ENCODE results near the gene ACOT2. TPM values are rescaled to one million over a fixed set of nuclear protein-coding genes. Genes with fewer than 3 reads are reported as not detected.

Gene ACOT2
- total RNA-seq, 2 experiments from 2014 or later: 7.9 to 11.7 TPM

DNA sequence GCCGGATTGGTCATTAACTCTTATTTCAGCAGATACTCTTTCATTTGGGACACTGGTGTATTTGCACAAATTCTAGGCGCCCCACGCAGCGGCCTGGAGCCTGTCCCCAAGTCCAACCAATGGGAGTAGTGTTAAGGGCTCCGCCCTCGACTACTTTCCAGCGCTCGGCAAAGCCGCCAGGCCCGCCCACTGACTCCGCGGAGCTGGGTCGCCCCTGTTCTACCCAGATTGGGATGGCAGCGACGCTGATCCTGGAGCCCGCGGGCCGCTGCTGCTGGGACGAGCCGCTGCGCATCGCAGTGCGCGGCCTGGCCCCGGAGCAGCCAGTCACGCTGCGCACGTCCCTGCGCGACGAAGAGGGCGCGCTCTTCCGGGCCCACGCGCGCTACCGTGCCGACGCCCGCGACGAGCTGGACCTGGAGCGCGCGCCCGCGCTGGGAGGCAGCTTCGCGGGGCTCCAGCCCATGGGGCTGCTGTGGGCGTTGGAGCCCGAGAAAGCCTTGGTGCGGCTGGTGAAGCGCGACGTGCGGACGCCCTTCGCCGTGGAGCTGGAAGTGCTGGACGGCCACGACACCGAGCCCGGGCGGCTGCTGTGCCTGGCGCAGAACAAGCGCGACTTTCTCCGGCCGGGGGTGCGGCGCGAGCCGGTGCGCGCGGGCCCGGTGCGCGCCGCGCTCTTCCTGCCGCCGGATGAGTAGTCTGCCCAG lies 43.5 kb downstream of the ACOT2 start, which contains the start of gene ACOT6:
TSS of gene ACOT6 (plus strand) at position 179 of the 707 bp plus-strand sequence. CDS start at position 234, 55 bp downstream.
- no peak within 1 kb of the TSS for H2AFZ ChIP-seq (ENCODE audit: low read length)
- ChIA-PET CTCF (ENCODE audit: unreplicated experiment) (no interaction called here), POLR2A (interaction anchor here (0.6 kb wide), 1 partner anchor 317 kb away, joined by 4 read pairs; no protein-coding TSS in a partner anchor)
- H3K36me3 ChIP-seq (ENCODE audit: insufficient read depth, low read length): no peaks in the 10 kb centered on the region
- H3K27ac ChIP-seq (ENCODE audit: low read depth, low read length, poor library complexity, severe bottlenecking): no peak within 1 kb of the TSS
- H3K4me2 ChIP-seq (ENCODE audit: low read length): peak within 1 kb of the TSS; percentile 20; the same call in 1 of the 2 replicates
- no TSS peak for BruUV-seq (replicated peaks)
- no peaks in the 10 kb centered on the region for H3K4me1 ChIP-seq (ENCODE audit: insufficient read depth, low read length, poor library complexity, severe bottlenecking)
- no peak within 1 kb of the TSS for H3K4me3 ChIP-seq (ENCODE audit: low read depth, low read length, poor library complexity, severe bottlenecking)
- intact Hi-C loops (cut with micrococcal nuclease; ENCODE audit: unreplicated experiment): no loop called here
- DNase-seq (ENCODE audit: low spot score): no peak
- TF ChIP-seq EZH2phosphoT487 (IDR thresholded peaks at IDR 0.05; ENCODE audit: borderline replicate concordance, low read depth, low read length): no peak
- TF ChIP-seq, protein P1, sequence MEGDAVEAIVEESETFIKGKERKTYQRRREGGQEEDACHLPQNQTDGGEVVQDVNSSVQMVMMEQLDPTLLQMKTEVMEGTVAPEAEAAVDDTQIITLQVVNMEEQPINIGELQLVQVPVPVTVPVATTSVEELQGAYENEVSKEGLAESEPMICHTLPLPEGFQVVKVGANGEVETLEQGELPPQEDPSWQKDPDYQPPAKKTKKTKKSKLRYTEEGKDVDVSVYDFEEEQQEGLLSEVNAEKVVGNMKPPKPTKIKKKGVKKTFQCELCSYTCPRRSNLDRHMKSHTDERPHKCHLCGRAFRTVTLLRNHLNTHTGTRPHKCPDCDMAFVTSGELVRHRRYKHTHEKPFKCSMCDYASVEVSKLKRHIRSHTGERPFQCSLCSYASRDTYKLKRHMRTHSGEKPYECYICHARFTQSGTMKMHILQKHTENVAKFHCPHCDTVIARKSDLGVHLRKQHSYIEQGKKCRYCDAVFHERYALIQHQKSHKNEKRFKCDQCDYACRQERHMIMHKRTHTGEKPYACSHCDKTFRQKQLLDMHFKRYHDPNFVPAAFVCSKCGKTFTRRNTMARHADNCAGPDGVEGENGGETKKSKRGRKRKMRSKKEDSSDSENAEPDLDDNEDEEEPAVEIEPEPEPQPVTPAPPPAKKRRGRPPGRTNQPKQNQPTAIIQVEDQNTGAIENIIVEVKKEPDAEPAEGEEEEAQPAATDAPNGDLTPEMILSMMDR (conservative IDR thresholded peaks at IDR 0.05; ENCODE audit: low read length): no peak
- H4K20me1 ChIP-seq (ENCODE audit: insufficient read depth, low read length): no peaks in the 10 kb centered on the region
- no peaks in the 10 kb centered on the region for H3K79me2 ChIP-seq (ENCODE audit: insufficient read depth, low read depth, low read length)
- H3K9me2 ChIP-seq (ENCODE audit: insufficient read depth, low read length): no peaks in the 10 kb centered on the region
- no peaks in the 10 kb centered on the region for H3K9me3 ChIP-seq (ENCODE audit: low read length)

DNA sequence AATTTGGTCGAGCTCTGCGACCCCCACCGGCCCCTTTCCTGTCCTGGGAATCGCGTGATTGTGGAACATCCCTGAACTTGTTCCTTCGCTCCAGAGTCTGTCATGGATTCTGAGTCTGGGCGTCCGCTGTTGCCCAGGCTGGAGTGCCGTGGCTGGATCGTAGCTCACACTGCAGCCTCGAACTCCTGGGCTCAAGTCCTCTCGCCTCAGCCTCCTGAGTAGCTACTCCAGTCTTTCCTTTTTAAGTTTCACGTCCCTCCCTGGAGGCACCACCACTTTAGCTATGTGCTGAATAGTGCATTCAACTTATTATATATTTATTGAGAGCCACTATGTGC lies 44.0 kb downstream of the ACOT2 start:
- Histone ChIP-seq H3K4me1 (ENCODE audit: insufficient read depth, low read length, poor library complexity, severe bottlenecking) (no peaks in the 10 kb centered on the region), H3K9me3 (ENCODE audit: low read length) (no peaks in the 10 kb centered on the region), H3K79me2 (ENCODE audit: insufficient read depth, low read depth, low read length) (no peaks in the 10 kb centered on the region), H2AFZ (ENCODE audit: low read length) (no peak overlapping the region), H3K27ac (ENCODE audit: low read depth, low read length, poor library complexity, severe bottlenecking) (no peak overlapping the region), H3K4me2 (ENCODE audit: low read length) (peak overlapping the region; percentile 20; the same call in 1 of the 2 replicates), H3K4me3 (ENCODE audit: low read depth, low read length, poor library complexity, severe bottlenecking) (no peak overlapping the region), H3K36me3 (ENCODE audit: insufficient read depth, low read length) (no peaks in the 10 kb centered on the region), H3K9me2 (ENCODE audit: insufficient read depth, low read length) (no peaks in the 10 kb centered on the region), H4K20me1 (ENCODE audit: insufficient read depth, low read length) (no peaks in the 10 kb centered on the region)
- no peak for TF ChIP-seq EZH2phosphoT487 (IDR thresholded peaks at IDR 0.05; ENCODE audit: borderline replicate concordance, low read depth, low read length)
- TF ChIP-seq, protein P1 (conservative IDR thresholded peaks at IDR 0.05; ENCODE audit: low read length): no peak
- CTCF ChIA-PET (ENCODE audit: unreplicated experiment): no interaction called here
- DNase-seq (ENCODE audit: low spot score): no peak
- intact Hi-C loops (cut with micrococcal nuclease; ENCODE audit: unreplicated experiment): no loop called here
- POLR2A ChIA-PET: interaction anchor here (0.6 kb wide), 1 partner anchor 317 kb away, joined by 4 read pairs; no protein-coding TSS in a partner anchor
- BruUV-seq (replicated peaks): no TSS peak

- no peak overlapping the region for H3K27ac ChIP-seq (ENCODE audit: low read depth, low read length, poor library complexity, severe bottlenecking)
- no peak overlapping the region for H3K4me3 ChIP-seq (ENCODE audit: low read depth, low read length, poor library complexity, severe bottlenecking)
- ChIA-PET CTCF (ENCODE audit: unreplicated experiment) (no interaction called here), POLR2A (interaction anchor here (0.6 kb wide), 1 partner anchor 318 kb away, joined by 4 read pairs; no protein-coding TSS in a partner anchor)
- no peaks in the 10 kb centered on the region for H4K20me1 ChIP-seq (ENCODE audit: insufficient read depth, low read length)
- no peak overlapping the region for H3K4me2 ChIP-seq (ENCODE audit: low read length)
- no peaks in the 10 kb centered on the region for H3K36me3 ChIP-seq (ENCODE audit: insufficient read depth, low read length)
- H3K9me3 ChIP-seq (ENCODE audit: low read length): no peaks in the 10 kb centered on the region
- no peaks in the 10 kb centered on the region for H3K4me1 ChIP-seq (ENCODE audit: insufficient read depth, low read length, poor library complexity, severe bottlenecking)
- no peaks in the 10 kb centered on the region for H3K79me2 ChIP-seq (ENCODE audit: insufficient read depth, low read depth, low read length)
- TF ChIP-seq, protein P1 (conservative IDR thresholded peaks at IDR 0.05; ENCODE audit: low read length): no peak
- TF ChIP-seq EZH2phosphoT487 (IDR thresholded peaks at IDR 0.05; ENCODE audit: borderline replicate concordance, low read depth, low read length): no peak
- BruUV-seq (replicated peaks): no TSS peak
- intact Hi-C loops (cut with micrococcal nuclease; ENCODE audit: unreplicated experiment): no loop called here
- no peak for DNase-seq (ENCODE audit: low spot score)
- H3K9me2 ChIP-seq (ENCODE audit: insufficient read depth, low read length): no peaks in the 10 kb centered on the region
- no peak overlapping the region for H2AFZ ChIP-seq (ENCODE audit: low read length)
Observed at GRCh38 chr14:73613419-73613963, 44.5 kb downstream of the ACOT2 start.
